HG02852 (cell line): ENCODE data around the gene KCNK2.

Experiments used
- ATAC-seq: cut with Tn5 transposase; IDR thresholded peaks from one replicate; pipeline ENCODE4 v1.9.1; 2021; ENCODE audit warnings: mild to moderate bottlenecking, moderate library complexity; ENCODE audit not compliant: unreplicated experiment

KCNK2 gene

DNA sequence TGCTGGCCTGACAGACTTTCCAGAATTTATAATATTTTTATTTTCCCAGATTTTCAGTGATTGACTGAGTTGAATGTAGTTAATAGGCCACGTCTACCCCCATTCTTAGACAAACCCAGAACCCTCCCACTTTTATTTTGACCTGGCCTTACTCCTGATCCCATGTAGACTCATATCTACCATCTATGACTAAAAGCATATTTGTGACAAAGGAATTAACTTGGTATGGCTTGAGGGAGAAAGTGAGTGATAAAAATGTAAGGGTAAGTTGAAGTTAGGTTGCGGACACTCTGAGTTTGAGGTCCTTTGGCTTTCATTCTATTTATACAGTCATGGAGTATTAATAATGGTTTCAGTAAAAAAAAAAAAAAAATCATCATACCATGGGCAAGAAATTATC lies 168.4 kb downstream of the KCNK2 start:
- no peak for ATAC-seq

GRCh38 chr1:215251428-215251827 lies 168.9 kb downstream of the KCNK2 start:
- no peak for ATAC-seq

GRCh38 chr1:215252164-215252563 lies 169.6 kb downstream of the KCNK2 start:
- ATAC-seq: no peak

DNA sequence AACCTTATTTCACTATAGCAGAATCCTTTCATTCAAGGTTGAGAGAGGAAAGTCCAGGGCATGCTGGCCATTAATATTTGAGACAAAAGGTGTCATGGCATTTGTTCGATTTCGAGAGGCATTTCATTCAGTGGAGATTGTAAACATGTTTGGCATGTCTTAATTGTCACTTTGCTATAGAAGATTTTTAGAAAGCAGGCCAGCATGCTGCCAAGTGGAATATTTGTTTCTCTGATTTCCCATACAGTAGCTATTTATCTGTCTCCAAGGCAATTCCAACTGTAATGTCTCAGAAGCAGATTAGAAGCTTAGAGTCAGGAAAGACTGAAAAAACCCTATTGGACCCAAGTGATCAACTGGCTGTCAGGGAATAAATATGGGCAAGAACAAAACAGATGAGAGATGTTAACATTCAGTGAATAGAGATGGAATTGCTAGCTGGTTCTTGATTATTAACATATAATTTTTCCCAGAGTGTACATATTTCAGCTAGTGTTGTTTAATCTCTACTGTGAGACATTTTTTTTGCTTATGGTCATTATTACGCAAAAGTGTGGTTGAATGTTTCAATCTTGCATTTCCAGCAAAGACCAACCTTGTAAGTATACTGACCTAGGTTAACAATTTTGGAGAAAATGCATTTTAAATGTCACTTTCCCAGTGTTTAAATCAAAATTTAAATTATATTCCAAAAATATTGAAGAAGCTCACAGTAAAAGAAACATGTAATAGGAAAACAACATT lies 174.6 kb downstream of the KCNK2 start:
- ATAC-seq: no peak

DNA sequence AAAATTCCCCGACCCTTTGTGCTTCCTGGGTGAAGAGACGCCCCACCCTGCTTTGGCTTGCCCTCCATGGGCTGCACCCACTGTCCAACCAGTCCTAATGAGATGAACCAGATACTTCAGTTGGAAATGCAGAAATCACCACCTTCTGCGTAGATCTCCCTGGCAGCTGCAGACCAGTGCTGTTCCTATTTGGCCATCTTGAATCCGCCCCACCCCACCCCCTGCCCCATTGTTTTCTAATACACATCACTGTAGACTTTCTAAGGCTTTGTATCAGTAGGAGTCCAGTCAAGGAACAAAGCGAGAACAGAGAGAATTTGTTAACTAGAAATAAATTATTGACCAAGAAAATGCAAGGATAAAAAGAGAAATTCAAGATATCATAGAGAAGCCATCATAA lies 178.2 kb downstream of the KCNK2 start:
- ATAC-seq: no peak

DNA sequence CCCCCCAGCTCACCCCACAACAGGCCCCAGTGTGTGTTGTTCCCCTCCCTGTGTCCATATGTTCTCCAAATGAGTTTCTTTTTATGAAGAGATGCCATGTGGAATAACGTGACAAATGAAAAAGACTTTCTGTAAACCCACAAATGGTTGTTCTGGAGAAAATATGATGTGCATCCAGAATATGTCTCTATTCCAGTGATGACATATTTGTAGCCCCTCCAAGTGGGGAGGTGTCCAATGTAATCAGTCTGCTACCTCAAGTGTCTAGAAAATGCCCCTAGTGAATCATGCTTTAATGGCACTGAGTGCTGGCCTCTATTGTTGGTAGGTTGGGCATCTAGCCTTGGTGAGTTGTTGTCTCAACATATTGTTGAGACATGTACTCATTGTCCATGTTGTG lies 179.6 kb downstream of the KCNK2 start:
- ATAC-seq: no peak

- ATAC-seq: no peak
These were observed 181.1 kb downstream of the KCNK2 start for GRCh38 chr1:215263636-215264035.

DNA sequence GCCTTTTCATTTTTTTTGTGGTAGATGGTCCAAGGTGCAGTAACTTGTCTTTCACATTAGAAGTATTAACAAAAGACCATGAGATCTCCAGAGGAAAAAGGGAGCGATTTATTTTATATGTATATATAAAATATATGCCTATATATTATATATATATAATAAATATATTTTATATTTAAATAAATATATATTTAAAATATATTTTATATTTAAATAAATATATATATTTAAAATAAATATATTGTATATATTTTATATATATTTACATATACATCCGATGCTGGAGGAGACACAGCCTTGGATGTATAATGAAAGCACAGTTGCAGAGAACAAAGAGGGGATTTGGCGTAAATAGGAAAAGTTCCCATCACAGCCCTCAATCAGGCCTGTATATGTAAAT lies 182.1 kb downstream of the KCNK2 start:
- ATAC-seq: no peak

- no peak for ATAC-seq
These were observed 185.0 kb downstream of the KCNK2 start for GRCh38 chr1:215267495-215267894.

- no peak for ATAC-seq
These were observed 187.4 kb downstream of the KCNK2 start for GRCh38 chr1:215269955-215270354.

DNA sequence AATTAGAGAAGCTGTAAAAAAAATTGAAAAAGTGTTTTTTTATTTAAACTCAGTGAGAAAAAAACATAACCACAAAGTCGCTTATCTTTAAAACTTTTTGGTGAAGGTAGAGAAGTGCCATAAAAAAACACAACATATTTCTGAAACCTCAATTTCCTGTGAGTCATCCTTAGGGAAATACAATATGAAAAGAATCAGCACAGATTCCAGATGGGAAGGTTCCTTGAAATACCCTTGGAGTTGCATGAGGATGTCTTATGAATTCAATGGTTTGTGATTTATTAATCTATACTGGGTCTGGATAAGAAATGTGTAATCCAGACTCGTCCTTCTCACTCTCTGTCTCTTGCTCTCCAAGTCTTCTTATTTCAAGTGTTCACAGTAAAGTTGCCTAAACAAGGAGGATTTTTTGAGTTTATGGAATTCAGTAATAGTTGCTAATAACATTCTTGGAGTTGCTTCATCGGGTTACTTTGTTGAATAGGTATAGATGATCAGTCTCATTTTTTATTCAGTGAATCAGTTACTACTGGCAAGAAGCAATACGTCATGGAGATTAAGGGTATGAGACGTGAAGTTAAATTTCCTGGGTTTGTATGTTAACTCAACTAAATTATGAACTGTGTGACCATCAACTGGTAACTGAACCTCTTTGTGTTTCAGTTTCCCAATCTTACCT lies 191.4 kb downstream of the KCNK2 start:
- ATAC-seq: no peak

DNA sequence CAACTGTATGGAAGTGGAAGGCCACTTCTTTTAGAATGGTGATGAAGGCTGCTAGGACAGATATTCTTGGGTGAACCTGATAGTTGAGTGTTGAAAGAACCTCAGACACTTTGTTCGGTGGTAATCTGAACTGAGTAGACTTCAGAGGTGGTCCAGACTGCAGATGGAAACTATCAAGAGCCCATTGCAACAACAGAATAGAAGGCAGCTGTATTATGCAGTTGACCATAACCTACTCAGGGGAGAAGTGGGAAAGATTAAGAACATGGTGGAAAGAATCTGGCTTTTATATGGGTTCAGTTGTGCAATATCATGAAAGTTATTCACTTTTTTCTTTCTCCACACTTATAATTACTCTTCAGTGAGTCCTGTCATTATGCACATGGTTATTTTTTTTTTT lies 194.0 kb downstream of the KCNK2 start:
- no peak for ATAC-seq

DNA sequence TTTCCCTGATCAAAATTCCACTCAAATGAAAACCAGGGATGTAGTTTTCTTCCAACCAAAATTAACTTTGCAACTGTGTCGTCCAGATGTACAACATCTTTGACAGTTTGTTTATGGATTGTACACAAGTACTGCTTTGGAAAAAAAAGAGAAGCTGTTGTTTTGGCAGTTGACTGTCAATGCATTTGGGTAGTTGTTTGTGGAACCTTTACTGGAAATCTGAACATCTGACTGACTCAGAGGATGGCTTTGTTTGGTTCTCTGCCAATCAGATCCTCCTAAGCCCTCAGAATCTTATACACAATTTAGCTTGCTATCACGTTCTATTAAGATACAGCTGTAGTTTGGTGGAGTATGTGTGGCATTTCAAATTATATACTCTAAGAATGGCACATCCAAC lies 195.0 kb downstream of the KCNK2 start:
- ATAC-seq: no peak

- no peak for ATAC-seq
These were observed 197.1 kb downstream of the KCNK2 start for GRCh38 chr1:215279682-215280081.

GRCh38 chr1:215282557-215282956 lies 200.0 kb downstream of the KCNK2 start:
- ATAC-seq: no peak

DNA sequence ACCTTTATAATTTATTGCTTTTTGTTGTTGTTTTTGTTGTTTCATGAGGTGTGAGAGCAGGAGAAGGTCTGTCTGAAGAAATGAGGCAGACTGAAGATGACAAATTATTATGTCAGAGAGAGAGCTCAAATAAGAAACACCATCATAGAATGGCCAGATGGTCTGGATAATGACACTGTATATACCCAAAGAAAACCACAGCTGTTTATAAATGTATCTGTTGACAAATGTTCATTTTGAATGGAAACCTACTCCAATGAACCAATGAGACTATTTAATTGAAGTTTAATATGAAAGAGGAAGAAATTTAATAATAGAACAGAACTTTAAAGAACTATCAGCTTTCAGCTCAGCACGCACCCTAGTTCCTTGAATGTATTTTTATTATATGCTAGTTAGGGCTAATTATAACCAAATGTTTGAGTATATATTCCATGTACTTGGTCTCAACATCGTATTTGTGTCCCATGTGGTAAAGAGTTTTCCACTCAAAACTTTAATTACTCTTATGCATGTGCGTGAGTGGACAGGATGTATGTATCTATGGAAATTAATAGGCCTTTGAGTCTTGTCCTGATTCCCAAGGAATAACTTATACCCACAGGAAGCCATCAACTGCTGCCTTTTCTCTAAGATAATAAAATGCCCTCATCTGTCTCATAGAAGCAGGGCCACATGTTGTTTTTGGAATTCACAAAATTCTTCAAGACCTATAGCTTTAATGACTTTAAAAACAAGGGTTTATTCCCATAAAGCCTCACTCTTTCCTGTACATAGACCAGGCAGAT lies 202.7 kb downstream of the KCNK2 start:
- no peak for ATAC-seq
